ENCODE measurements around the gene AP2B1.
A peak's percentile ranks its signal among the peaks of the same experiment; 100 is the strongest.

Gene AP2B1

GRCh38 chr17:35731917-35732805 is 145.0 kb downstream of the AP2B1 start:
- DNase-seq: no peak

- no peak for DNase-seq
Observed at GRCh38 chr17:35732806-35733136, 145.6 kb downstream of the AP2B1 start.

- no peak for DNase-seq
Observed at GRCh38 chr17:35733366-35733765, 146.2 kb downstream of the AP2B1 start.

GRCh38 chr17:35734396-35734795 is 147.3 kb downstream of the AP2B1 start:
- no peak for DNase-seq

- no peak for DNase-seq
Observed at GRCh38 chr17:35735036-35735805, 148.1 kb downstream of the AP2B1 start.

- DNase-seq: no peak
Observed at GRCh38 chr17:35736236-35736635, 149.1 kb downstream of the AP2B1 start.

GRCh38 chr17:35738519-35739133 is 151.5 kb downstream of the AP2B1 start:
- DNase-seq: no peak

- peak; percentile 18 for DNase-seq
Observed at GRCh38 chr17:35740216-35740615, 153.1 kb downstream of the AP2B1 start.

GRCh38 chr17:35740997-35741931 is 154.1 kb downstream of the AP2B1 start:
- peak; percentile 33 for DNase-seq

GRCh38 chr17:35742496-35742895 is 155.4 kb downstream of the AP2B1 start:
- DNase-seq: no peak

GRCh38 chr17:35742896-35743477 is 155.9 kb downstream of the AP2B1 start:
- DNase-seq: no peak

GRCh38 chr17:35743626-35744328 is 156.7 kb downstream of the AP2B1 start:
- no peak for DNase-seq

- DNase-seq: no peak
Observed at GRCh38 chr17:35744830-35745229, 157.7 kb downstream of the AP2B1 start.

- DNase-seq: no peak
Observed at GRCh38 chr17:35745246-35745645, 158.1 kb downstream of the AP2B1 start.

GRCh38 chr17:35745749-35746320 is 158.7 kb downstream of the AP2B1 start:
- no peak for DNase-seq

- DNase-seq: peak; percentile 84
Observed at GRCh38 chr17:35747540-35748017, 160.5 kb downstream of the AP2B1 start.

GRCh38 chr17:35748341-35748841 is 161.3 kb downstream of the AP2B1 start:
- DNase-seq: no peak

GRCh38 chr17:35748979-35749378 is 161.9 kb downstream of the AP2B1 start:
- DNase-seq: no peak

- DNase-seq: no peak
Observed at GRCh38 chr17:35749560-35750412, 162.7 kb downstream of the AP2B1 start.
